Stimulated activated memory B cell treated with anti-CD40 and anti-IgM and Interleukin-4, amounts not matched to agents 10 μg/mL and 1 μg/mL and 100 μg/mL, for 72 hours (primary cell): ENCODE measurements around the gene NUP42.

Experiments used
- ATAC-seq: fragments of 150-1000 bp; cut with Tn5 transposase; 2 replicates; pipeline ENCODE4 v1.10.0; 2021
- H3K27ac Mint-ChIP-seq: one replicate; pipeline ENCODE4 v1.8.0; 2022; ENCODE audit warnings: mild to moderate bottlenecking, mixed read lengths
- H3K27me3 Mint-ChIP-seq: one replicate; pipeline ENCODE4 v1.8.0; 2022; ENCODE audit warnings: mixed read lengths
- H3K36me3 Mint-ChIP-seq: one replicate; pipeline ENCODE4 v1.8.0; 2022; ENCODE audit warnings: mixed read lengths
- H3K4me1 Mint-ChIP-seq: one replicate; pipeline ENCODE4 v1.8.0; 2022; ENCODE audit warnings: mixed read lengths
- H3K4me3 Mint-ChIP-seq: one replicate; pipeline ENCODE4 v1.8.0; 2022; ENCODE audit warnings: mild to moderate bottlenecking, moderate library complexity, mixed read lengths
- H3K9me3 Mint-ChIP-seq: one replicate; pipeline ENCODE4 v1.8.0; 2022; ENCODE audit warnings: mixed read lengths

Gene NUP42, protein sequence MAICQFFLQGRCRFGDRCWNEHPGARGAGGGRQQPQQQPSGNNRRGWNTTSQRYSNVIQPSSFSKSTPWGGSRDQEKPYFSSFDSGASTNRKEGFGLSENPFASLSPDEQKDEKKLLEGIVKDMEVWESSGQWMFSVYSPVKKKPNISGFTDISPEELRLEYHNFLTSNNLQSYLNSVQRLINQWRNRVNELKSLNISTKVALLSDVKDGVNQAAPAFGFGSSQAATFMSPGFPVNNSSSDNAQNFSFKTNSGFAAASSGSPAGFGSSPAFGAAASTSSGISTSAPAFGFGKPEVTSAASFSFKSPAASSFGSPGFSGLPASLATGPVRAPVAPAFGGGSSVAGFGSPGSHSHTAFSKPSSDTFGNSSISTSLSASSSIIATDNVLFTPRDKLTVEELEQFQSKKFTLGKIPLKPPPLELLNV

DNA sequence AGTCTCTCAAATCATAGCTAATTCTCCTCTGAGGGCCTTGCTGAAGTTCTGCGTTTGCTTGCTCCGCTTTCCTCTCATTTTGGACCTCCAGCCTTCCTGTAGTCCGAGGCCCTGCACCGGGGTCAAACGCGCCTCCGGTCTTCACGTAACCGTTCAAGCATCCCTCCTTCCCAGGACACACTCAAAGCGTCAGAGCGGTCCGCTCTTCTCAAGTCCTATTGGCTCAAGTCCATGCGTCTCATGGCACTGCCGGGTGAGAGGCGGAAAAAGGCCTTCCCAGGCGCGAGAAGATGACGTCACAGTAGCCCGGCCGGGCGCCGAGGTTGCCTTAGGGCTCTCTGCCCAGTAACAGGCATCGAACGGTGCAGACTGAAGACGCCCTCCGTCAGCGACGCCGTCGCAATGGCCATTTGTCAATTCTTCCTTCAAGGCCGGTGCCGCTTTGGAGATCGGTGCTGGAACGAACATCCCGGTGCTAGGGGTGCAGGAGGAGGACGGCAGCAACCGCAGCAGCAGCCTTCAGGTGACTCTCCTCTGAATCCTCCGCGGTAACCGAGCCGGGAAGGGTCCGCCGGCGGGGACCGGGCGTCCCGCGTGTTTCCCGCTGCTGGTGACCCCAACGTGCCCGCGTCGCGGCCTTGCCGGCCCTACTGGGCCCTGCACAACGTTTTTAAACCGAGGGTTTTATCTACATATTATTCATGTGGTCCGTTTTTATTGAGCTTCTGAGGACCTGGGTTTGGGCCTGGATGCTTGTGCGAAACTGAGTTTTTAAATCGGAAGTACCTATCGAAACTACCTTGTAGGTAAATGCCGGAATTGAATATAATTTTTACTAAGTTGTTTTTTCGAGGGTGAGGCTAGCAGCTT lies at the start of gene NUP42:
Gene NUP42, plus strand, starts transcription at position 365 of the 870 bp plus-strand sequence. Its CDS starts 38 bp downstream, at position 403.
- Mint-ChIP-seq H3K27me3 (no peaks in the 10 kb centered on the region), H3K4me1 (peaks cover 23% of the 10 kb centered on the region), H3K36me3 (no peaks in the 10 kb centered on the region), H3K9me3 (no peaks in the 10 kb centered on the region), H3K4me3 (peak within 1 kb of the TSS; percentile 86), H3K27ac (peak within 1 kb of the TSS; percentile 95)
- ATAC-seq = peak; percentile 99

- H3K4me3 Mint-ChIP-seq = no peak overlapping the region
- peaks cover 25% of the 10 kb centered on the region for H3K36me3 Mint-ChIP-seq
- no peak overlapping the region for H3K27ac Mint-ChIP-seq
- peaks cover 5% of the 10 kb centered on the region for H3K9me3 Mint-ChIP-seq
- ATAC-seq = no peak
- no peaks in the 10 kb centered on the region for H3K4me1 Mint-ChIP-seq
- H3K27me3 Mint-ChIP-seq = no peaks in the 10 kb centered on the region
These were observed 48.1 kb upstream of the NUP42 start for GRCh38 chr7:23133797-23134196.

DNA sequence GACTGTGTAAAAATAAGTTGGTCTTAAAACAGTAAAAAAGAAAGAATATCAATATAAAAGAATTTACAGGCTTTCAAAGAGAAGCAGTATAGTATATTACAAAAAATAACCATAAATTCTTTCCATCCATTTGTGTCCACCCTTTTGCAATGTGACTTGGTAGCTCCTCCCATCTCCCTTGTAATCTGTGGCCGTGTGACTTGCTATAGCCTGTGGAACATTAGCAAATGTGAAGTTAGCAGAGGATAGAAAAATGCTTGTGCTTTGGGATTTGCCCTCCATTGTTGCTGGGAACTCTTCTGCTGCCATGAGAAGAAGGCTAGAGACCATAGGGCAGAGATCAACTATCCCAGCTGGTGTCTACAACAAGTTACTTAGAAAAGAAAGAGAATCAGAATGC lies 46.1 kb upstream of the NUP42 start:
- Mint-ChIP-seq H3K27me3 (no peaks in the 10 kb centered on the region), H3K36me3 (peaks cover 23% of the 10 kb centered on the region), H3K27ac (no peak overlapping the region), H3K4me1 (no peaks in the 10 kb centered on the region), H3K9me3 (peaks cover 5% of the 10 kb centered on the region), H3K4me3 (no peak overlapping the region)
- no peak for ATAC-seq

GRCh38 chr7:23136216-23136615 lies 45.6 kb upstream of the NUP42 start:
- Mint-ChIP-seq H3K9me3 (peaks cover 5% of the 10 kb centered on the region), H3K36me3 (peaks cover 26% of the 10 kb centered on the region), H3K27me3 (no peaks in the 10 kb centered on the region), H3K27ac (no peak overlapping the region), H3K4me3 (no peak overlapping the region), H3K4me1 (no peaks in the 10 kb centered on the region)
- ATAC-seq = no peak

GRCh38 chr7:23157679-23158078 lies 24.2 kb upstream of the NUP42 start:
- Mint-ChIP-seq H3K4me3 (no peak overlapping the region), H3K27me3 (no peaks in the 10 kb centered on the region), H3K27ac (no peak overlapping the region), H3K4me1 (no peaks in the 10 kb centered on the region), H3K9me3 (no peaks in the 10 kb centered on the region), H3K36me3 (peaks cover 24% of the 10 kb centered on the region)
- no peak for ATAC-seq

GRCh38 chr7:23158546-23158945 lies 23.3 kb upstream of the NUP42 start:
- Mint-ChIP-seq H3K4me3 (no peak overlapping the region), H3K27ac (no peak overlapping the region), H3K4me1 (no peaks in the 10 kb centered on the region), H3K27me3 (no peaks in the 10 kb centered on the region), H3K9me3 (no peaks in the 10 kb centered on the region), H3K36me3 (peaks cover 24% of the 10 kb centered on the region)
- no peak for ATAC-seq

- H3K27ac Mint-ChIP-seq = no peak overlapping the region
- H3K27me3 Mint-ChIP-seq = no peaks in the 10 kb centered on the region
- no peak for ATAC-seq
- no peaks in the 10 kb centered on the region for H3K9me3 Mint-ChIP-seq
- no peaks in the 10 kb centered on the region for H3K4me1 Mint-ChIP-seq
- H3K4me3 Mint-ChIP-seq = no peak overlapping the region
- peaks cover 20% of the 10 kb centered on the region for H3K36me3 Mint-ChIP-seq
These were observed 20.4 kb upstream of the NUP42 start for GRCh38 chr7:23161482-23161881.

DNA sequence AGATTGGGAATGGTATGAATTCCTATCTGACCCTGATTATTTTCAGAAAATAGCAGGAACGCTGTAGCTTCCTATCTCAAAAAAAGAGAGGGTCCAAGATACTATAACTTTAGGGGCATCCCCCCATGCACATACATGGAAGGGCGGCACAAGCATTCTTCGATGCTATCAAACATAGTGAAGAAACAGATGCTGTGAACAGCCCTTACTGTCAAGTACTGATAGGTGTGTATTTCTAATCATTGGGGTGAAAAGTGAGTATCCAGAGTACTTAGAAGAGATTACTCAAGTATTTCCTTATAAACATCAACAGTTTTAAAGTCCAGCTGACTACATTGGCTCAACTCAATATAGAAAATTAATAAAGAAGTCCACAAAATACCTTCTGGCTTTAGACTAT lies 17.0 kb upstream of the NUP42 start:
- Mint-ChIP-seq H3K36me3 (no peaks in the 10 kb centered on the region), H3K4me3 (no peak overlapping the region), H3K9me3 (no peaks in the 10 kb centered on the region), H3K4me1 (no peaks in the 10 kb centered on the region), H3K27ac (no peak overlapping the region), H3K27me3 (no peaks in the 10 kb centered on the region)
- ATAC-seq = no peak

- H3K4me3 Mint-ChIP-seq = no peak overlapping the region
- H3K27me3 Mint-ChIP-seq = no peaks in the 10 kb centered on the region
- H3K36me3 Mint-ChIP-seq = peaks cover 4% of the 10 kb centered on the region
- H3K27ac Mint-ChIP-seq = no peak overlapping the region
- H3K4me1 Mint-ChIP-seq = no peaks in the 10 kb centered on the region
- no peak for ATAC-seq
- H3K9me3 Mint-ChIP-seq = no peaks in the 10 kb centered on the region
These were observed 16.5 kb upstream of the NUP42 start for GRCh38 chr7:23165316-23165715.

DNA sequence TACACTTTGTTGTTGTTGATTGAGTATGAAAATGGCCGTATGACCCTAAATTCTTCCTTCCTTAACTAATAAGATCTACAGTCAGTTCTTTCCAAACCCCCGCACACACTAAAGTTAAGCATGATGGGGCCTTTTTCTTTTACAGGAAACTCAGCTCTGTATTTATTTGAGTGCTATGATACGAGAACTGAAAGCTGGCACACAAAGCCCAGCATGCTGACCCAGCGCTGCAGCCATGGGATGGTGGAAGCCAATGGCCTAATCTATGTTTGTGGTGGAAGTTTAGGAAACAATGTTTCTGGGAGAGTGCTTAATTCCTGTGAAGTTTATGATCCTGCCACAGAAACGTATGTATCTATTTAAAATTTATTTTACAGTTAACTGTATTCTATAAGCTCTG lies 14.2 kb upstream of the NUP42 start:
- ATAC-seq = no peak
- Mint-ChIP-seq H3K4me3 (no peak overlapping the region), H3K9me3 (no peaks in the 10 kb centered on the region), H3K36me3 (peaks cover 6% of the 10 kb centered on the region), H3K27ac (no peak overlapping the region), H3K27me3 (no peaks in the 10 kb centered on the region), H3K4me1 (no peaks in the 10 kb centered on the region)

GRCh38 chr7:23168111-23168885 lies 13.6 kb upstream of the NUP42 start:
- no peaks in the 10 kb centered on the region for H3K4me1 Mint-ChIP-seq
- ATAC-seq = no peak
- peaks cover 6% of the 10 kb centered on the region for H3K36me3 Mint-ChIP-seq
- no peaks in the 10 kb centered on the region for H3K9me3 Mint-ChIP-seq
- H3K4me3 Mint-ChIP-seq = no peak overlapping the region
- H3K27me3 Mint-ChIP-seq = no peaks in the 10 kb centered on the region
- no peak overlapping the region for H3K27ac Mint-ChIP-seq

- Mint-ChIP-seq H3K4me1 (peaks cover 3% of the 10 kb centered on the region), H3K9me3 (no peaks in the 10 kb centered on the region), H3K4me3 (no peak overlapping the region), H3K36me3 (peaks cover 6% of the 10 kb centered on the region), H3K27me3 (no peaks in the 10 kb centered on the region), H3K27ac (no peak overlapping the region)
- no peak for ATAC-seq
These were observed 5.9 kb upstream of the NUP42 start for GRCh38 chr7:23175938-23176337.

- Mint-ChIP-seq H3K27ac (peak overlapping the region; percentile 95), H3K36me3 (peaks cover 7% of the 10 kb centered on the region), H3K27me3 (no peaks in the 10 kb centered on the region), H3K4me1 (peaks cover 23% of the 10 kb centered on the region), H3K4me3 (peak overlapping the region; percentile 86), H3K9me3 (no peaks in the 10 kb centered on the region)
- ATAC-seq = no peak
These were observed 1.6 kb downstream of the NUP42 start for GRCh38 chr7:23183279-23184012.

- ATAC-seq = no peak
- Mint-ChIP-seq H3K4me3 (no peak overlapping the region), H3K36me3 (peaks cover 7% of the 10 kb centered on the region), H3K27ac (no peak overlapping the region), H3K9me3 (no peaks in the 10 kb centered on the region), H3K4me1 (peaks cover 23% of the 10 kb centered on the region), H3K27me3 (no peaks in the 10 kb centered on the region)
These were observed 2.4 kb downstream of the NUP42 start for GRCh38 chr7:23184291-23184690.
